Neural cell (in vitro differentiated cells): Measurements from ENCODE around the gene KRT222.

Experiments used
- CTCF ChIP-seq: fragments of 450-650 bp; IDR thresholded peaks from 2 replicates; pipeline ENCODE4 v1.5.1; 2014; ENCODE audit warnings: antibody characterized with exemption, mild to moderate bottlenecking, moderate library complexity; ENCODE audit not compliant: poor library complexity, severe bottlenecking
- TF ChIP-seq, protein P1 (sequence below): IDR thresholded peaks from 2 replicates; pipeline ENCODE4 v1.6.1; 2012; ENCODE audit warnings: borderline replicate concordance

DNA sequence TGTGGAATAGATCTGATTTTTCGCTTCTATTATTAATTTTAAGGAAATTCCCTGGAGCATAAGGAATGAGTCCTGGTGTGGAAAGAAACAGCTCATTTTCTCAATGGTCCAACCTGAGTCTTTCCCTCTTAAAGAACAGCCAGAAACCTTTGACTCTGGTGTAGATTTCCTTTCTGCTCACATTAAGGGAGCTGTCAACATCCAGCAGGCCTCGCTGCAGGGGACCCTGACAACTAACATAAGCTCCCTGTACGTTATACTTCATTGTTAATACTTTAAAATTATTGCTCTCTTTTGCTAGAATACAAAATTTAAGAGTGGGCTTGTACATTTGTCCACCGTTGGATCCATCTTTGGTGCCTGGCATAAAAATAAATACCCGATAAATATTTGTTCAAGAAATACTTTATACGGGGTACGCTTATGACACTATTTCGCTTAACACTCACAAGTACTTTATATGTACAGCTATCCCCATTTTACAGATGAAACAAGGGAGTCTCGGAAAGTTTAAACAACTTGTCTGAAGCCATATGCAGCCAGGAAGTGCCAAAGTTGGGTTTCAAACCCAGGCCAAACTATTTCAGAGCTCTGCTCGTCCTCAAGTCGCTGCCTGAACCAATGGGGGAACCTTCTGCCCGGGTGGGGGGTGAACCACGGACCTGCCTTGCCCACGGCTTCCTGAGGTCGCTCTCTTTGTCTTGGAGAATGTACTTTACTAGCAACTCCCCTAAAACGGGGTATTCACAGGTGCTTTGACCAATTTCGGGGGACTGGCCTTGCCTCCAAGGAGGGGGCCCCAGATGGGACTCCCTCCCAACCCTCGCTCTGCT, 18.0 kb downstream of the KRT222 start:
- TF ChIP-seq, protein P1, sequence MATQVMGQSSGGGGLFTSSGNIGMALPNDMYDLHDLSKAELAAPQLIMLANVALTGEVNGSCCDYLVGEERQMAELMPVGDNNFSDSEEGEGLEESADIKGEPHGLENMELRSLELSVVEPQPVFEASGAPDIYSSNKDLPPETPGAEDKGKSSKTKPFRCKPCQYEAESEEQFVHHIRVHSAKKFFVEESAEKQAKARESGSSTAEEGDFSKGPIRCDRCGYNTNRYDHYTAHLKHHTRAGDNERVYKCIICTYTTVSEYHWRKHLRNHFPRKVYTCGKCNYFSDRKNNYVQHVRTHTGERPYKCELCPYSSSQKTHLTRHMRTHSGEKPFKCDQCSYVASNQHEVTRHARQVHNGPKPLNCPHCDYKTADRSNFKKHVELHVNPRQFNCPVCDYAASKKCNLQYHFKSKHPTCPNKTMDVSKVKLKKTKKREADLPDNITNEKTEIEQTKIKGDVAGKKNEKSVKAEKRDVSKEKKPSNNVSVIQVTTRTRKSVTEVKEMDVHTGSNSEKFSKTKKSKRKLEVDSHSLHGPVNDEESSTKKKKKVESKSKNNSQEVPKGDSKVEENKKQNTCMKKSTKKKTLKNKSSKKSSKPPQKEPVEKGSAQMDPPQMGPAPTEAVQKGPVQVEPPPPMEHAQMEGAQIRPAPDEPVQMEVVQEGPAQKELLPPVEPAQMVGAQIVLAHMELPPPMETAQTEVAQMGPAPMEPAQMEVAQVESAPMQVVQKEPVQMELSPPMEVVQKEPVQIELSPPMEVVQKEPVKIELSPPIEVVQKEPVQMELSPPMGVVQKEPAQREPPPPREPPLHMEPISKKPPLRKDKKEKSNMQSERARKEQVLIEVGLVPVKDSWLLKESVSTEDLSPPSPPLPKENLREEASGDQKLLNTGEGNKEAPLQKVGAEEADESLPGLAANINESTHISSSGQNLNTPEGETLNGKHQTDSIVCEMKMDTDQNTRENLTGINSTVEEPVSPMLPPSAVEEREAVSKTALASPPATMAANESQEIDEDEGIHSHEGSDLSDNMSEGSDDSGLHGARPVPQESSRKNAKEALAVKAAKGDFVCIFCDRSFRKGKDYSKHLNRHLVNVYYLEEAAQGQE: no peak
- TF ChIP-seq CTCF: no peak
